Measurements from ENCODE around the gene RAD51D. TPM values are rescaled to one million over a fixed set of nuclear protein-coding genes. Genes with fewer than 3 reads are reported as not detected.

RAD51D gene
- 10 to 100 TPM; 32.4 to 36.2 TPM for total RNA-seq

DNA sequence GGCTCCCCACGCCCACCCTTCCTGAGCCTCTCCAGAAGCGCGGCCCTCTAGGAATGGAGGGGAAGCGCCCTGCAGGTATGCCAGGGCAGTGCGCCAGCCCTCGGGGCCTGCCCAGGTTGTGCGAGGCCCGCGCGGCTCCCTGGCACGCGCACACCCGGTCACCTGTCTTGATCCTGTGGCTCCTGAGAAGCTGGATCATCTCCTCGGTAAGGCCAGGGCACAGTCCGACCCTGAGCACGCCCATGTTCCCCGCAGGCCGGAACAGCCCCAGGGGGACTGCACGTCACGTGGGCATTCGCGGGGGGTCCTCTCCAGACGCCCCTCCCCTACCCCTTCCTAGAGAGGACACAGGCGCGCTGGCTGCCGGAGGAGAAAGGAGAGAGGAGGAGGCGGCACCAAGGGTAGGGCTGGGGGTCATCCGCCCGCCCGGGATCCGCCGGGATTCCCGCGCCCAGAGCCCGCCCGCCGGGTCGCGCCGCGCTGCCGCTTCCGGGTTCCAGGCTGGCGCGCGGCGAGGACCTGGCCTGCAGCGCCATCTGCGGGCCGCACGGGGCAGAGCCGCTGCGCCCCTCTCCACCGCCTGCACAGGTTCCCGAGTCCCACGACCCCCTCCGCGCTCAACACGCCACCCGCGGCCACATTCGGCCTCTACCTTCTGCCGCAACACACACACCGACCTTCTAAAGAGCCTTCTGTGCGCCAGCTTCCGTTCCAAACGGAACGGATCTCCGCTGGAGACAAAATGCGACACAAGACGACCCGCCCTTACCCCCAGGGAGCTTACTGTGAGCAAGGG lies at the start of gene RAD51D:
RAD51D (minus strand) TSS at position 491 of the 796 bp plus-strand sequence; CDS start at position 244, 247 bp downstream.
- H3K9me3 Mint-ChIP-seq = no peaks in the 10 kb centered on the region
- H3K4me1 Mint-ChIP-seq (ENCODE audit: low read depth) = peaks cover 25% of the 10 kb centered on the region
- peak; percentile 83 for DNase-seq
- H3K27me3 Mint-ChIP-seq = no peaks in the 10 kb centered on the region
- ChIA-PET POLR2A (interaction anchor here (0.7 to 3.5 kb wide), 18 partner anchors 9 to 583 kb away, joined by 3 to 33 read pairs (median 6); partner anchors contain the start of gene LIG3), CTCF (interaction anchor here (0.6 to 4.2 kb wide), 64 partner anchors 8 to 700 kb away, joined by 3 to 59 read pairs (median 4); partner anchors contain the start of genes LIG3, NLE1 and RFFL)
- peak within 1 kb of the TSS; percentile 87 for H3K4me3 Mint-ChIP-seq
- H3K36me3 Mint-ChIP-seq (ENCODE audit: low read depth) = peaks cover 31% of the 10 kb centered on the region
- TF ChIP-seq, protein P1, sequence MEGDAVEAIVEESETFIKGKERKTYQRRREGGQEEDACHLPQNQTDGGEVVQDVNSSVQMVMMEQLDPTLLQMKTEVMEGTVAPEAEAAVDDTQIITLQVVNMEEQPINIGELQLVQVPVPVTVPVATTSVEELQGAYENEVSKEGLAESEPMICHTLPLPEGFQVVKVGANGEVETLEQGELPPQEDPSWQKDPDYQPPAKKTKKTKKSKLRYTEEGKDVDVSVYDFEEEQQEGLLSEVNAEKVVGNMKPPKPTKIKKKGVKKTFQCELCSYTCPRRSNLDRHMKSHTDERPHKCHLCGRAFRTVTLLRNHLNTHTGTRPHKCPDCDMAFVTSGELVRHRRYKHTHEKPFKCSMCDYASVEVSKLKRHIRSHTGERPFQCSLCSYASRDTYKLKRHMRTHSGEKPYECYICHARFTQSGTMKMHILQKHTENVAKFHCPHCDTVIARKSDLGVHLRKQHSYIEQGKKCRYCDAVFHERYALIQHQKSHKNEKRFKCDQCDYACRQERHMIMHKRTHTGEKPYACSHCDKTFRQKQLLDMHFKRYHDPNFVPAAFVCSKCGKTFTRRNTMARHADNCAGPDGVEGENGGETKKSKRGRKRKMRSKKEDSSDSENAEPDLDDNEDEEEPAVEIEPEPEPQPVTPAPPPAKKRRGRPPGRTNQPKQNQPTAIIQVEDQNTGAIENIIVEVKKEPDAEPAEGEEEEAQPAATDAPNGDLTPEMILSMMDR (IDR thresholded peaks at IDR 0.05) = peak; percentile 91
- H3K27ac Mint-ChIP-seq = peak within 1 kb of the TSS; percentile 91
- ATAC-seq = peak; percentile 90
- intact Hi-C loops (cut with micrococcal nuclease) = loop anchor here (5.0 kb wide), 2 partner anchors 122 to 577 kb away; no protein-coding TSS in a partner anchor

DNA sequence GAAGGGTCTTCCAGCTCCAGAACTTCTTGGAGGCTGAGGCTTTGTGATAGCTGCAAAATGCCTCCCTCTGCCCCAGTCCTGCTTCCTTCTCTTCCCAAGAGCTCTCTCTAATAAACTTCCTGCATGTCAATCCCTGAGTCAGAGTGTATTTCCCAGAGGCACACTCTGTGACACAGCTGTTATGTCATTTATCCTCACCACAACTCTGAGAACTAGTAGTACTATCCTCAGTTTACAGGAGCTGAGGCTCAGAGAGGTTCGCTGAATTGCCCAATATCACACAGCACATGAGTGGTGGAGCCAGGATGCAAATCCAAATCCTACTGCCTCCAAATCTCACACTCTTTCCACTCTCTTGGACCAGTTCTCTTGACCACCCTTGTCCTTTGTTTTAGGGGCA lies 48.0 kb upstream of the RAD51D start:
- Mint-ChIP-seq H3K27me3 (no peaks in the 10 kb centered on the region), H3K27ac (no peak overlapping the region), H3K4me3 (no peak overlapping the region), H3K36me3 (ENCODE audit: low read depth) (no peaks in the 10 kb centered on the region), H3K9me3 (no peaks in the 10 kb centered on the region), H3K4me1 (ENCODE audit: low read depth) (peaks cover 22% of the 10 kb centered on the region)
- POLR2A ChIA-PET = interaction anchor here (1.1 to 2.3 kb wide), 2 partner anchors 76 to 205 kb away, joined by 3 to 6 read pairs; partner anchors contain the start of genes SLFN11 and SLFN5
- intact Hi-C loops (cut with micrococcal nuclease) = no loop called here
- no peak for ATAC-seq
- DNase-seq = no peak
- CTCF ChIA-PET = interaction anchor here (0.8 to 2.3 kb wide), 3 partner anchors 48 to 372 kb away, joined by 3 to 9 read pairs (median 5); no protein-coding TSS in a partner anchor
- TF ChIP-seq, protein P1 (IDR thresholded peaks at IDR 0.05) = no peak

DNA sequence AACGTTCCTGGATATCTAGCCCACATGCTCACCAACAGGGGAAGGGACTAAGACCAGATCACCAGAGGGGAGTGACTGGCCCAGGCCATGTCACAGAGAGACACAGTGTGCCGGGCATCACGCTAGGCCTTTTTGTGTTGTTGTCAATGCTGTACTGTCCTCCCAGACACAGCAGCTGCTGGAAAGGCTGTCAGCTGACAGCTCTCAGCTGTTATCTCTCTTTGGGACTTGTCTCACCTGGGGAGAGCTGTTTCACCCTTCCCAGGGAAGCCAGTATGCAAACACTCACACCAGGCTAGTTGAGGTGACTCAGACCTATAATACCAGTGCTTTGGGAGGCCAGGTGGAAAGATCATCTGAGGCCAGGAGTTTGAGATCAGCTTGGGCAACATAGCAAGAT lies 47.4 kb upstream of the RAD51D start:
- H3K4me1 Mint-ChIP-seq (ENCODE audit: low read depth) = peaks cover 20% of the 10 kb centered on the region
- DNase-seq (no peak), ATAC-seq (no peak)
- no peaks in the 10 kb centered on the region for H3K27me3 Mint-ChIP-seq
- ChIA-PET CTCF (interaction anchor here (0.8 to 2.3 kb wide), 3 partner anchors 47 to 373 kb away, joined by 3 to 9 read pairs (median 5); no protein-coding TSS in a partner anchor), POLR2A (interaction anchor here (0.6 to 2.3 kb wide), 3 partner anchors 46 to 206 kb away, joined by 3 to 6 read pairs (median 3); partner anchors contain the start of genes SLFN11 and SLFN5)
- TF ChIP-seq, protein P1 (IDR thresholded peaks at IDR 0.05) = no peak
- intact Hi-C loops (cut with micrococcal nuclease) = no loop called here
- no peaks in the 10 kb centered on the region for H3K36me3 Mint-ChIP-seq (ENCODE audit: low read depth)
- H3K9me3 Mint-ChIP-seq = no peaks in the 10 kb centered on the region
- no peak overlapping the region for H3K27ac Mint-ChIP-seq
- no peak overlapping the region for H3K4me3 Mint-ChIP-seq

DNA sequence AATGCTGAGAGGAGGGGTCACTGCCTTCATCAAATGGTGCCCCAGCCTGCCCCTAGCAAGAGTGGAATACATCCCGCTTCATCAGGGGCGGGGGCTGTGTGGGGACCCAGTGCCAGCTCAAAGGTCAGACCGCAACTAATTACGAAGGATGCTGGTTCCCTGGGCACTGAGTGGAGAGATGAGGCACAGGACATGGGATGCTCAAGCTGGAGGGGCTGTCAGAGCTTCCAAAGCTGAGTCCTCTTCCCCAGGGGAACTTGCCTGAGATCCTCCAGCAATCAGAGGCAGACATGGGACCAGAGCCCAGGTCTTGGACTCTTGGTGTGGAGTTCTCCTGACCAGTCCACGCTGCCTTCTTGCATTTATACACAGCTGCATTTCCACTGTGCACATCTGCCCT lies 46.9 kb upstream of the RAD51D start:
- CTCF ChIA-PET = interaction anchor here (1.2 to 2.3 kb wide), 4 partner anchors 17 to 447 kb away, joined by 3 to 9 read pairs (median 4); no protein-coding TSS in a partner anchor
- Mint-ChIP-seq H3K4me1 (ENCODE audit: low read depth) (peaks cover 20% of the 10 kb centered on the region), H3K9me3 (no peaks in the 10 kb centered on the region), H3K27ac (no peak overlapping the region), H3K4me3 (no peak overlapping the region), H3K27me3 (no peaks in the 10 kb centered on the region), H3K36me3 (ENCODE audit: low read depth) (no peaks in the 10 kb centered on the region)
- POLR2A ChIA-PET = interaction anchor here (0.6 to 2.3 kb wide), 3 partner anchors 47 to 206 kb away, joined by 3 to 6 read pairs (median 4); partner anchors contain the start of genes SLFN11 and SLFN5
- intact Hi-C loops (cut with micrococcal nuclease) = no loop called here
- DNase-seq (no peak), ATAC-seq (no peak)
- TF ChIP-seq, protein P1 (IDR thresholded peaks at IDR 0.05) = no peak
